GM12872 (cell line): ENCODE results near the gene KCNH8.

Experiments used
- TF ChIP-seq, protein P1 (sequence below): IDR thresholded peaks from 3 replicates; pipeline ENCODE4 v1.5.1; 2011; ENCODE audit warnings: low read depth, mild to moderate bottlenecking, low read length, moderate library complexity; ENCODE audit not compliant: insufficient read depth

KCNH8 gene

DNA sequence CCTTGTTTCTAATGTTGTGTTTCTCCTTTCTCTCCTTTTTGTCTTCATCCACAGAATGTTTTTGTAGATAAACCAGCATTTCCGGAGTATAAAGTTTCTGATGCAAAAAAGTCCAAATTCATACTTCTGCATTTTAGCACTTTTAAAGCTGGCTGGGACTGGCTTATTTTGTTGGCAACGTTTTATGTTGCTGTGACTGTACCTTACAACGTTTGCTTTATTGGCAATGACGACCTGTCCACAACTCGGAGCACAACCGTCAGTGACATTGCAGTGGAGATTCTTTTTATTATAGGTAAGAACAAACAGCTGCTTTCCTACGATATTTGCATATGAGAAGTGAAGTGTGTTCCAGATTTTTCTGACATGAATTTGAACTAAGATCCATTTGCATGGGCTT, 199.4 kb downstream of the KCNH8 start:
- TF ChIP-seq, protein P1, sequence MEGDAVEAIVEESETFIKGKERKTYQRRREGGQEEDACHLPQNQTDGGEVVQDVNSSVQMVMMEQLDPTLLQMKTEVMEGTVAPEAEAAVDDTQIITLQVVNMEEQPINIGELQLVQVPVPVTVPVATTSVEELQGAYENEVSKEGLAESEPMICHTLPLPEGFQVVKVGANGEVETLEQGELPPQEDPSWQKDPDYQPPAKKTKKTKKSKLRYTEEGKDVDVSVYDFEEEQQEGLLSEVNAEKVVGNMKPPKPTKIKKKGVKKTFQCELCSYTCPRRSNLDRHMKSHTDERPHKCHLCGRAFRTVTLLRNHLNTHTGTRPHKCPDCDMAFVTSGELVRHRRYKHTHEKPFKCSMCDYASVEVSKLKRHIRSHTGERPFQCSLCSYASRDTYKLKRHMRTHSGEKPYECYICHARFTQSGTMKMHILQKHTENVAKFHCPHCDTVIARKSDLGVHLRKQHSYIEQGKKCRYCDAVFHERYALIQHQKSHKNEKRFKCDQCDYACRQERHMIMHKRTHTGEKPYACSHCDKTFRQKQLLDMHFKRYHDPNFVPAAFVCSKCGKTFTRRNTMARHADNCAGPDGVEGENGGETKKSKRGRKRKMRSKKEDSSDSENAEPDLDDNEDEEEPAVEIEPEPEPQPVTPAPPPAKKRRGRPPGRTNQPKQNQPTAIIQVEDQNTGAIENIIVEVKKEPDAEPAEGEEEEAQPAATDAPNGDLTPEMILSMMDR = no peak

DNA sequence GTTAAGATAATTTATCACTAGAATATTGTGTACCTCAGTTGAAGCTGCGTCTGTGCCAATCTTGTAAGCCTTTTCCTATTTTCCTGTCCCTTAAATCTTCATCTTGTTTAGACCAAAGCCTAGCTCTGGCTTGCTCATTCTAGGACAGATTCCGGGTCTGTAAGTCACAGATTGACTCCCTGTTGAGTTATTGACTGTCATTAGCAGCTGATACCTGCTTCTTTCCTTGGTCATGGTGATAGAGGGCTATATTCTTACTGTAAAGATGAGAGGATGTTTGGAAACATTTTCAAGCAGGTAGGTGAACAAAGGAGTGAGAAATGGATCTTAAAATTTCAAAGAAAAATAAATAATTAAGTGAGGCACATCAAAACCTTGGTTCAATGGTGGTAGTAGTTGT, 200.2 kb downstream of the KCNH8 start:
- TF ChIP-seq, protein P1 = no peak

DNA sequence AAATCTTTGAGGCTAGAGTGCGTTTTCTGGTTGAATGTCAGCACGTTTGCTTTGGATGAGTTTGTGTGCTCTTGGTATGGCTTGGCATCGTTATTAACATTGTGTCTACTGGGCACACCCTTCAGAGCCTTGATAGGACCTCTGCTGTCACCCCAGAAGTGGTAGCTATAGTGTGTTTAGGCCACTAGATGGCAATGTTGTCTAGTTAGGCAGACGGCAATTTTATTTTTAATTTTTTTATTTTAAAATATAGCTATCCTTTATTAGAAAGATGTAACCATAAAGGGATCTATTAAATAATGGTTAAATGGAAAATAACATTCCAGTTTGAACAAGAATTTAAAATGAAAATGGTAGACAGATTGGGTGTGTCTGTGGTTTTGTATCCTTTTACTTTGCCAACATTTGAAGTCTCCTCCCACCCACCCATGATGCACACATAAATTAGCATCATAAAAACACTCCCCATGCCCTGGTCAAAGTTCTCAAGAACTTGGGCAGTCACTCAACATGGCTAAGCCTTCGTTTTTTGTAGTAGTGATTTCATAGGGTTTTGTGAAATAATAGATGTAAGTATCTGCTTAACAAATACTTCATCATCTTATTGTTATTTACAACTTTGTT, 200.7 kb downstream of the KCNH8 start:
- TF ChIP-seq, protein P1 = peak; percentile 62

DNA sequence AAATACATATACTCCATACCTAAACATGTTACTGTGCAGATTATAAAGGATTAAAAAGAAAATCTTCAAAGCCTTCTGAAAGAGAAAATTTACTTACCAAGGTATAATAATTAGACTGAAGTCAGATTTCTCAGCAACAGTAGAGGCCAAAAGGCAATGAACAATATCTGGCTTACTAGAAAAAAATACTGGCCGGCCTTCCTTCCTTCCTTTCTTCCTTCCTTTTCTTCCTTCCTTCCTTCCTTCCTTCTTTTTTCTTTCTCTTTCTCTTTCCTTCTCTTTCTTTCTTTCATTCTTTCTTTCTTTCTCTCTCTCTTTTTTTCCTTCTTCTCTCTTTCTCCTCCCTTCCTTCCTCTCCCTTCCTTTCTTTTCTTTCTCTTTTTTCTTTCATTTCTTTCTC, 209.6 kb downstream of the KCNH8 start:
- TF ChIP-seq, protein P1 = no peak

DNA sequence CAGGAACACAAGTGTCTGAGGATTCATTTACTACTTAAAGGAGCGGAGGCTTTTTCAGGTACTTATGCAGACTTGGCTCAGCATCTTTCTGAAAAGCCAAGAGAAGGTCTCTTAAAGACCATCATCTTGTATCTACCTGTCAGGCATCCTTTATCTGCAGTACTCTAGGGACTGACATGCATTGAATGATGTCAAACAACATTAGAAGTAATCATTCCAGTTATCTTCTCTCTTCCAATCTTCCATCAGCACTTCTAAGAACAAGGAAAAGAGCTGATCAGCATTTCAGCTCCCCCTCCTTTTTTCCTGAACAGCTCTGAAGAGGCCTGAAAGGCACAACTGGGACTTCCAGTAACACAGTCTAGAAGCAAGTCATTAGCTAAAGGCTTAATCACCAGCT, 214.8 kb downstream of the KCNH8 start:
- TF ChIP-seq, protein P1 = no peak

DNA sequence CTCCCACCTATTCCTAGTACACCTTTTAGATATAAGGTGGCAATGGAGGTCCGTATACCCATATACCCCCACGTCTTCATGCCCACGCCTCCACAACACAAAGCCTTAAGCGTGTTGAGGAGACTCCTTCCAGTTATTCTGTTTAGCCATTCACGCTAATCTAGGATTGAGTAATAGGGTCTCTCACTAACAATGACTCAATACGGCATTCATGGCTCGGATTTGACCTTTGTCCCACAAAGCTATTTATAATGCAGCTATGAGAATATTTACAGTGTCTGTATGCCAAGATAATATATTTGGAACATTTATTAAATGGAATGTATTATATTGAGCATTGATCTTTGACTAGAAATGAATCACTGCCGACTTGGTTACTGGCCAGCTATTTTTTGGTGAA, 215.8 kb downstream of the KCNH8 start:
- TF ChIP-seq, protein P1 = no peak

DNA sequence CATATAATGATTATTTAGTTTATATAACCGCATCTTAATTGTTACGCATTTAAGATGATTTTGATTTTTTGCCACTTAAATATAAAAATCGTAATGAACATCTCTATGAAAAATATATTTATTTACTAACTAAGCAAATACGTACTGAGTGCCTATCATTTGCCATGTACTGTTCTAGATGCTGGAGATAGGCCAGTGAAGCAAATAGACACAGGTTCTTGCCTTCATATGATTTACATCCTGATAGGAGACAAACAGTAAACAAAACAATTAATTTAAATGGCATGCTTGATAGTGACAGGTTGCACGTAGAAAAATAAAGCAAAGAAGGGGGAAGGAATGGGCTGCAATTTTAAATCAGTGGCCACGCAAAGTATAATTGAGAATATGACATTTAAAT, 217.2 kb downstream of the KCNH8 start:
- TF ChIP-seq, protein P1 = no peak
